IMR-90 (cell line): ENCODE measurements around the gene LONP2.

Experiments used
- CEBPB ChIP-seq: IDR thresholded peaks from 2 replicates; pipeline ENCODE4 v1.6.1; 2012; ENCODE audit warnings: low read depth, low read length, improper control_type of control experiment
- CTCF ChIP-seq: conservative IDR thresholded peaks from 2 replicates; pipeline ENCODE4 v1.5.1; 2012; ENCODE audit warnings: mild to moderate bottlenecking, low read depth, low read length, improper control_type of control experiment
- FOS ChIP-seq: fragments of 150-350 bp; IDR thresholded peaks from 2 replicates; pipeline ENCODE4 v1.6.1; 2016; ENCODE audit warnings: low read depth, low read length
- MAFK ChIP-seq: IDR thresholded peaks from 2 replicates; pipeline ENCODE4 v1.6.1; 2012; ENCODE audit warnings: low read depth, low read length, improper control_type of control experiment
- MAZ ChIP-seq: IDR thresholded peaks from 2 replicates; pipeline ENCODE4 v1.6.1; 2012; ENCODE audit warnings: low read depth, mild to moderate bottlenecking, low read length, improper control_type of control experiment, moderate library complexity, borderline replicate concordance
- MXI1 ChIP-seq: IDR thresholded peaks from 2 replicates; pipeline ENCODE4 v1.6.1; 2012; ENCODE audit warnings: low read depth, mild to moderate bottlenecking, low read length, moderate library complexity, borderline replicate concordance
- NFE2L2 ChIP-seq: fragments of 150-350 bp; IDR thresholded peaks from 2 replicates; pipeline ENCODE4 v1.6.1; 2016; ENCODE audit warnings: low read depth, mild to moderate bottlenecking, low read length
- POLR2A ChIP-seq: IDR thresholded peaks from 2 replicates; pipeline ENCODE4 v1.6.1; 2012; ENCODE audit warnings: mild to moderate bottlenecking, low read depth, low read length
- RAD21 ChIP-seq: IDR thresholded peaks from 2 replicates; pipeline ENCODE4 v1.6.1; 2012; ENCODE audit warnings: low read length, improper control_type of control experiment
- RCOR1 ChIP-seq: IDR thresholded peaks from 2 replicates; pipeline ENCODE4 v1.6.1; 2012; ENCODE audit warnings: mild to moderate bottlenecking, low read length, improper control_type of control experiment; ENCODE audit not compliant: insufficient replicate concordance
- RFX5 ChIP-seq: IDR thresholded peaks from 2 replicates; pipeline ENCODE4 v1.8.0; 2012; ENCODE audit warnings: low read depth, mild to moderate bottlenecking, low read length, moderate library complexity
- TF ChIP-seq, protein P1 (sequence below): fragments of 150-350 bp; IDR thresholded peaks from 2 replicates; pipeline ENCODE4 v1.6.1; 2016; ENCODE audit warnings: low read depth, mild to moderate bottlenecking, low read length, moderate library complexity, borderline replicate concordance
- TF ChIP-seq, protein P2 (sequence below): fragments of 150-350 bp; IDR thresholded peaks from 2 replicates; pipeline ENCODE4 v1.6.1; 2017; ENCODE audit warnings: mild to moderate bottlenecking, antibody characterized with exemption, low read length, low read depth

GRCh38 chr16:48330189-48330840, 86.2 kb downstream of the LONP2 start:
- TF ChIP-seq CTCF (no peak), RCOR1 (no peak), POLR2A (no peak), FOS (no peak), RAD21 (no peak), MAZ (no peak), NFE2L2 (no peak), CEBPB (no peak), MAFK (no peak), MXI1 (no peak), RFX5 (no peak)
- TF ChIP-seq, protein P1, sequence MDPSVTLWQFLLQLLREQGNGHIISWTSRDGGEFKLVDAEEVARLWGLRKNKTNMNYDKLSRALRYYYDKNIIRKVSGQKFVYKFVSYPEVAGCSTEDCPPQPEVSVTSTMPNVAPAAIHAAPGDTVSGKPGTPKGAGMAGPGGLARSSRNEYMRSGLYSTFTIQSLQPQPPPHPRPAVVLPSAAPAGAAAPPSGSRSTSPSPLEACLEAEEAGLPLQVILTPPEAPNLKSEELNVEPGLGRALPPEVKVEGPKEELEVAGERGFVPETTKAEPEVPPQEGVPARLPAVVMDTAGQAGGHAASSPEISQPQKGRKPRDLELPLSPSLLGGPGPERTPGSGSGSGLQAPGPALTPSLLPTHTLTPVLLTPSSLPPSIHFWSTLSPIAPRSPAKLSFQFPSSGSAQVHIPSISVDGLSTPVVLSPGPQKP, result no peak
- TF ChIP-seq, protein P2, sequence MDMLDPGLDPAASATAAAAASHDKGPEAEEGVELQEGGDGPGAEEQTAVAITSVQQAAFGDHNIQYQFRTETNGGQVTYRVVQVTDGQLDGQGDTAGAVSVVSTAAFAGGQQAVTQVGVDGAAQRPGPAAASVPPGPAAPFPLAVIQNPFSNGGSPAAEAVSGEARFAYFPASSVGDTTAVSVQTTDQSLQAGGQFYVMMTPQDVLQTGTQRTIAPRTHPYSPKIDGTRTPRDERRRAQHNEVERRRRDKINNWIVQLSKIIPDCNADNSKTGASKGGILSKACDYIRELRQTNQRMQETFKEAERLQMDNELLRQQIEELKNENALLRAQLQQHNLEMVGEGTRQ, result no peak
